T-helper 17 cell (primary cell): ENCODE data around the gene CACNA1C. TPM values are rescaled to one million over a fixed set of nuclear protein-coding genes. Genes with fewer than 3 reads are reported as not detected.

Experiments used
- ATAC-seq: fragments of 150-1000 bp; cut with Tn5 transposase; 2 replicates; pipeline ENCODE4 v1.10.0; 2021; ENCODE audit warnings: mild to moderate bottlenecking, moderate library complexity
- DNase-seq, 3 donors: peaks; one replicate each; pipeline versions ENCODE4 v3.0.0 to v3.0.0-alpha.2; 2020 to 2021
- H3K9me3 ChIP-seq: one replicate; pipeline ENCODE4 v1.7.0; 2013; ENCODE audit warnings: low read length, mild to moderate bottlenecking; ENCODE audit not compliant: control insufficient read depth, poor library complexity, severe bottlenecking
- H3K27ac Mint-ChIP-seq: one replicate; pipeline ENCODE4 v1.8.0; 2022; ENCODE audit warnings: mild to moderate bottlenecking, moderate library complexity, mixed read lengths
- H3K27me3 Mint-ChIP-seq: one replicate; pipeline ENCODE4 v1.8.0; 2022; ENCODE audit warnings: mixed read lengths
- H3K36me3 Mint-ChIP-seq: one replicate; pipeline ENCODE4 v1.8.0; 2022; ENCODE audit warnings: low read depth, mixed read lengths
- H3K4me1 Mint-ChIP-seq: one replicate; pipeline ENCODE4 v1.8.0; 2022; ENCODE audit warnings: mild to moderate bottlenecking, mixed read lengths
- H3K4me3 Mint-ChIP-seq: one replicate; pipeline ENCODE4 v1.8.0; 2022; ENCODE audit warnings: mild to moderate bottlenecking, moderate library complexity, mixed read lengths
- total RNA-seq, 4 donors: library from RNA in 2 of 4; stranded (reverse) in 2 of 4; gene quantifications; one replicate each; pipeline ENCODE4 v1.2.3 and lab custom pipeline; 2022 to 2026

CACNA1C gene
- total RNA-seq, 2 donors from 2014 or later = 0.02 to 0.18 TPM

GRCh38 chr12:2258025-2258424, 205.2 kb downstream of the CACNA1C start:
- H3K4me1 Mint-ChIP-seq = no peaks in the 10 kb centered on the region
- H3K27ac Mint-ChIP-seq = no peak overlapping the region
- no peak for ATAC-seq
- no peak overlapping the region for H3K4me3 Mint-ChIP-seq
- H3K9me3 ChIP-seq = peaks cover 4% of the 10 kb centered on the region
- DNase-seq = no peak
- H3K27me3 Mint-ChIP-seq = peaks cover 15% of the 10 kb centered on the region
- no peaks in the 10 kb centered on the region for H3K36me3 Mint-ChIP-seq

GRCh38 chr12:2259369-2259768, 206.6 kb downstream of the CACNA1C start:
- ATAC-seq (no peak), DNase-seq (no peak)
- no peak overlapping the region for H3K4me3 Mint-ChIP-seq
- peaks cover 15% of the 10 kb centered on the region for H3K27me3 Mint-ChIP-seq
- no peak overlapping the region for H3K27ac Mint-ChIP-seq
- H3K9me3 ChIP-seq = peaks cover 4% of the 10 kb centered on the region
- no peaks in the 10 kb centered on the region for H3K4me1 Mint-ChIP-seq
- no peaks in the 10 kb centered on the region for H3K36me3 Mint-ChIP-seq

- peaks cover 4% of the 10 kb centered on the region for H3K9me3 ChIP-seq
- no peak overlapping the region for H3K4me3 Mint-ChIP-seq
Observed at GRCh38 chr12:2260441-2260840, 207.7 kb downstream of the CACNA1C start.

DNA sequence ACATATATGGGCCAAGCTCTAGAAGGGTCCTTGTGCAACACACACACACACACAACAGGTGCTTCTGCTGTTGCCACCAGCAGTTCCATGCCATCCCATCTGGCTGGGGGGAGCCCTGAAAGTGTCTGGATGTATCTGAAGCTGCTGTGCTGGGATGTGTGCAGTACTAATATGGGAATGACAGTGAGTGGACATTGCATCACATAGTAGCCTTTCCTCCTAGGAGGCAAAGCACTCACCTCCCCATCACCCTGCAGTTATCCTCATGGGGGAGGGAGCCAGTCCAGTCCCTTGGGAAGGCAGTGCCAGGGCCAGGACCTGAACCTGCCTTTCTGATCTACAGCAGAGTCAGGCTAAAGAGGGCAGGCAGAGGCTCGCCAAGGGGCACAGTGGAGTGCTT, 208.9 kb downstream of the CACNA1C start:
- no peak for DNase-seq
- ATAC-seq = no peak
- peaks cover 27% of the 10 kb centered on the region for H3K27me3 Mint-ChIP-seq
- H3K4me1 Mint-ChIP-seq = no peaks in the 10 kb centered on the region
- no peak overlapping the region for H3K4me3 Mint-ChIP-seq
- H3K36me3 Mint-ChIP-seq = no peaks in the 10 kb centered on the region
- H3K27ac Mint-ChIP-seq = no peak overlapping the region
- H3K9me3 ChIP-seq = no peaks in the 10 kb centered on the region

More at GRCh38 chr12:2260441-2260840, 207.7 kb downstream of the CACNA1C start:
- no peak for ATAC-seq
- no peak for DNase-seq
- Mint-ChIP-seq H3K4me1 (no peaks in the 10 kb centered on the region), H3K27me3 (peaks cover 16% of the 10 kb centered on the region), H3K27ac (no peak overlapping the region), H3K36me3 (no peaks in the 10 kb centered on the region)

DNA sequence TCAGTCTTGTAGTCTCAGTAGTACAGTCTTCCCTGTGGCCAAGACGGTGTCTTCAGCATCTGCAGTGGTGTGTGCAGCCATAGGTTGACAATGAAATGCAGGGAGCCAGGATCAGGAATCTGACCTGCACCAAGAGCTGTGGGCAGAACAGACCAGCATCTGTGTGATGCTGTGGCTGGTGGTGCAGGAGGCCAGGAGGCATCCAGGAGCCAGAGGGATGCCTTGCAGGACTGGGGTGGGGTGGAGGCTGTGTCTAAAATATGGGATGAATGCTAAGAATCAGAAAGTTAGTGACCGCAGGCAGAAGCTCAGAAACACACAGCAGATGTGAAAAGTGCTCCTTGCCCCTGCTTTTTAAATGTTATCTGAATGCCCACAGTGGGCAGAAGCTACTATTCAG, 209.7 kb downstream of the CACNA1C start:
- H3K4me3 Mint-ChIP-seq = no peak overlapping the region
- no peak overlapping the region for H3K27ac Mint-ChIP-seq
- DNase-seq (no peak), ATAC-seq (no peak)
- no peaks in the 10 kb centered on the region for H3K4me1 Mint-ChIP-seq
- H3K27me3 Mint-ChIP-seq = peaks cover 31% of the 10 kb centered on the region
- no peaks in the 10 kb centered on the region for H3K9me3 ChIP-seq
- H3K36me3 Mint-ChIP-seq = no peaks in the 10 kb centered on the region

DNA sequence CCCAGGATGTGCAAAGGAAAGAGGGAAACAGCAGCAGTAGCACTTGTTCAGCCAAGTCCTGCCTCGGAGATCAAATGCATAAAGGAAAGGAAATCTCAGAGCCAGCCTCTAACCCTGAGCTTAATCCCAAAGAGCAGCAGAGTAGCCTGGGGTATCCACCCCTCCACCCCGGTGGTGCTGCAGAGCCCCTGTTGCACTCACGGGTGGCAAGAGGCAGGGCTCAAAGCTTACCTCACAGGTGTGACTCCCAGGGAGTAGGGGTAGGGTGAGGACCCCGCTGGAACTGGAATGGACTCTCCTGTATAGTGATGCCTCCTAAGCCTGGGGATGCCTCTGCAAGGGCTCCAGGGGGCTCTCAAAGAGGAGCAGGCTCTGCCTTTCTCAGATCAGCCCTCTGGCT, 211.1 kb downstream of the CACNA1C start:
- no peaks in the 10 kb centered on the region for H3K36me3 Mint-ChIP-seq
- DNase-seq (no peak), ATAC-seq (no peak)
- no peak overlapping the region for H3K4me3 Mint-ChIP-seq
- H3K27ac Mint-ChIP-seq = no peak overlapping the region
- H3K9me3 ChIP-seq = no peaks in the 10 kb centered on the region
- H3K27me3 Mint-ChIP-seq = peaks cover 36% of the 10 kb centered on the region
- H3K4me1 Mint-ChIP-seq = no peaks in the 10 kb centered on the region

DNA sequence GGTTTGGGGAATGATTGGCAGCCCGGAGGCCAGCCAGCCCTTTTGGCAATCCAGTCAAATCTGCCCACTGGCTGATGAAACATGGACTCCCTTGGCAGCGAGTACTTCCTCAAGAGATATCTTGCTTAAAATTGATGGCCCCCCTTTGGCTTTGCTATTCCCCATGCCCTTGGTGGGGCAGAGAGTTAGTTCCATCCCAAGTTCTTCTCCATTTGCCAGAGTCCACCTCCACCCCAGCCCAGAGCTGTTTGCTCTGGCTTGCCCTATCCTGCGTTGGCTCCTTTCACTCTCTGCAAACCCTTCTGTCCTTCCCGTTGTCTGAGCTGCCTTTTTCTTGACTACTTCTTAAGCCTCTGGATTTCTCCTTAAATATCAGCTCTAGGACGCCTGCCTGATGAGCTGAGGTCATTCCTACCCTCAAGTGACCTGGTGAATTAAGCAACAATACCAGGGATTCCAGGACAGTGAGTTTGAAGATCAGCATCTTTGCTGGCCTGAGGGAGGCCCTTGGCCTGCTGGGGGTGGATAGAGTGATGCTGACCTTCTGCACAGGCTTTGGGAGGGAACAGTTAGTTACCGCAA, 212.0 kb downstream of the CACNA1C start:
- no peaks in the 10 kb centered on the region for H3K36me3 Mint-ChIP-seq
- no peak for ATAC-seq
- DNase-seq = no peak
- no peaks in the 10 kb centered on the region for H3K9me3 ChIP-seq
- no peak overlapping the region for H3K27ac Mint-ChIP-seq
- no peak overlapping the region for H3K4me3 Mint-ChIP-seq
- H3K4me1 Mint-ChIP-seq = no peaks in the 10 kb centered on the region
- H3K27me3 Mint-ChIP-seq = peaks cover 37% of the 10 kb centered on the region

DNA sequence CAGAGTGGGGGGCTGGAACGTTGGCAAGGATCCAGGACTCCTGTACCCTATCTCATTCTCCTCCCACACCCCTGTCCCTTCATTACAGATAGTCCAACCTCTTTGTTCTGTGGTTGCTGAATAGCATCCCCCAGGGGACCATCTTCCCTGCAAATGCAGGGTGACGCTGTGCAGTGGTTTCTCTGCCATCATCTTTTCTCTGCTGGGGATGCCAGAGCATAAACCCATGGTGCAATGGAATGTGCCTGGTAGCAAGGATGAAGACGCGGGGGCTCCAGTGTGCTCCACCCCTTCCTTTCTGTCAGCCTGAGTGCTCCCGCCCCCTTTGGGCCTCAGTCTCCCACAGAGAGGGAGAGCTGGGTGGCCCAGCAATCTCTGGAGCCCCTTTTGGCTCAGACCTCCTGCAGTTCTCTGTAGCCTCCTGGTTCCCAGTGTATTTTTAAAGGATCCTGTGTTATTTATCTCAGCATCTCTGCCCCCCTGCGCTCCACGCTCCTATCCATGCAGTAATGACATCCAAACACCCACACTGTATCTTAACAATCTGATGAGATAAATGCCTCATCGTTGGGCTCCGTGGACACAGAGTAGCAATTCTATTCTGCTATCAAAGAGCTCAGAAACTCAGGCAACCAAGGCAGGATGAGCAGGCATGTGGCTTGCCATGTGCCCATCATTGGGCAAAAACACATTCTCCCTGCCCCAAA, 212.8 kb downstream of the CACNA1C start:
- no peak overlapping the region for H3K27ac Mint-ChIP-seq
- peaks cover 35% of the 10 kb centered on the region for H3K27me3 Mint-ChIP-seq
- ATAC-seq (no peak), DNase-seq (no peak)
- no peak overlapping the region for H3K4me3 Mint-ChIP-seq
- no peaks in the 10 kb centered on the region for H3K36me3 Mint-ChIP-seq
- no peaks in the 10 kb centered on the region for H3K4me1 Mint-ChIP-seq
- H3K9me3 ChIP-seq = no peaks in the 10 kb centered on the region

- no peaks in the 10 kb centered on the region for H3K9me3 ChIP-seq
- Mint-ChIP-seq H3K27me3 (peaks cover 42% of the 10 kb centered on the region), H3K36me3 (no peaks in the 10 kb centered on the region), H3K4me1 (no peaks in the 10 kb centered on the region), H3K27ac (no peak overlapping the region), H3K4me3 (no peak overlapping the region)
- no peak for DNase-seq
- ATAC-seq = no peak
Observed at GRCh38 chr12:2266666-2267620, 214.2 kb downstream of the CACNA1C start.

GRCh38 chr12:2267703-2268470, 215.1 kb downstream of the CACNA1C start:
- ATAC-seq (no peak), DNase-seq (no peak)
- no peaks in the 10 kb centered on the region for H3K4me1 Mint-ChIP-seq
- H3K27me3 Mint-ChIP-seq = peaks cover 48% of the 10 kb centered on the region
- no peak overlapping the region for H3K4me3 Mint-ChIP-seq
- no peaks in the 10 kb centered on the region for H3K36me3 Mint-ChIP-seq
- H3K27ac Mint-ChIP-seq = no peak overlapping the region
- H3K9me3 ChIP-seq = no peaks in the 10 kb centered on the region

- peaks cover 52% of the 10 kb centered on the region for H3K27me3 Mint-ChIP-seq
- ATAC-seq = no peak
- no peak overlapping the region for H3K27ac Mint-ChIP-seq
- H3K4me3 Mint-ChIP-seq = no peak overlapping the region
- no peaks in the 10 kb centered on the region for H3K36me3 Mint-ChIP-seq
- no peak for DNase-seq
- no peaks in the 10 kb centered on the region for H3K9me3 ChIP-seq
- H3K4me1 Mint-ChIP-seq = no peaks in the 10 kb centered on the region
Observed at GRCh38 chr12:2268471-2269286, 215.9 kb downstream of the CACNA1C start.

GRCh38 chr12:2270846-2271245, 218.1 kb downstream of the CACNA1C start:
- no peak overlapping the region for H3K4me3 Mint-ChIP-seq
- no peak for DNase-seq
- no peak for ATAC-seq
- H3K9me3 ChIP-seq = no peaks in the 10 kb centered on the region
- H3K4me1 Mint-ChIP-seq = no peaks in the 10 kb centered on the region
- H3K27me3 Mint-ChIP-seq = peaks cover 53% of the 10 kb centered on the region
- H3K27ac Mint-ChIP-seq = no peak overlapping the region
- no peaks in the 10 kb centered on the region for H3K36me3 Mint-ChIP-seq
